Measurements from ENCODE around the gene CNTN1. TPM values are rescaled to one million over a fixed set of nuclear protein-coding genes. Genes with fewer than 3 reads are reported as not detected.

The CNTN1 gene
- total and polyA plus RNA-seq, 9 of the 15 experiments (the other 6 are each of a cell fraction or from before 2014, with no cell fraction given), result 0.16 TPM; not detected in 8

DNA sequence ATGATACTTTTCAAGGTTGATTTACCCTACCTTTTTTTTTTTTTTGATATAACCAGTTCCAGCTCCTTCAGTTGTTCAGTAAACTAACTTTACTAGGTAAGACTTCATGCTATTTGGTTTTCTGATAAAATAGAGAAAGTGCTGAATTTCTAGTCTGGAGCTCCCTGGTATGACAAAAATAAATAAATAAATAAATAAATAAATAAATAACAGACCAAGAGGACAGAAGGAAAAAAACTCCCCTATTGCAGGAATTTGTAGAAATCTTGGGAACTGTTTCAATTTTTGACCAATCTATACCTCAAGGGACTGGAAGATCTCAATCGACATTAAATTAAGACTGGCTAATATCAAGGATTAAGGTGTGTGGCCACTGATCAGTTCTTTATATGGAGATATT, 265.2 kb downstream of the CNTN1 start (continued):
- TF ChIP-seq, protein P1, sequence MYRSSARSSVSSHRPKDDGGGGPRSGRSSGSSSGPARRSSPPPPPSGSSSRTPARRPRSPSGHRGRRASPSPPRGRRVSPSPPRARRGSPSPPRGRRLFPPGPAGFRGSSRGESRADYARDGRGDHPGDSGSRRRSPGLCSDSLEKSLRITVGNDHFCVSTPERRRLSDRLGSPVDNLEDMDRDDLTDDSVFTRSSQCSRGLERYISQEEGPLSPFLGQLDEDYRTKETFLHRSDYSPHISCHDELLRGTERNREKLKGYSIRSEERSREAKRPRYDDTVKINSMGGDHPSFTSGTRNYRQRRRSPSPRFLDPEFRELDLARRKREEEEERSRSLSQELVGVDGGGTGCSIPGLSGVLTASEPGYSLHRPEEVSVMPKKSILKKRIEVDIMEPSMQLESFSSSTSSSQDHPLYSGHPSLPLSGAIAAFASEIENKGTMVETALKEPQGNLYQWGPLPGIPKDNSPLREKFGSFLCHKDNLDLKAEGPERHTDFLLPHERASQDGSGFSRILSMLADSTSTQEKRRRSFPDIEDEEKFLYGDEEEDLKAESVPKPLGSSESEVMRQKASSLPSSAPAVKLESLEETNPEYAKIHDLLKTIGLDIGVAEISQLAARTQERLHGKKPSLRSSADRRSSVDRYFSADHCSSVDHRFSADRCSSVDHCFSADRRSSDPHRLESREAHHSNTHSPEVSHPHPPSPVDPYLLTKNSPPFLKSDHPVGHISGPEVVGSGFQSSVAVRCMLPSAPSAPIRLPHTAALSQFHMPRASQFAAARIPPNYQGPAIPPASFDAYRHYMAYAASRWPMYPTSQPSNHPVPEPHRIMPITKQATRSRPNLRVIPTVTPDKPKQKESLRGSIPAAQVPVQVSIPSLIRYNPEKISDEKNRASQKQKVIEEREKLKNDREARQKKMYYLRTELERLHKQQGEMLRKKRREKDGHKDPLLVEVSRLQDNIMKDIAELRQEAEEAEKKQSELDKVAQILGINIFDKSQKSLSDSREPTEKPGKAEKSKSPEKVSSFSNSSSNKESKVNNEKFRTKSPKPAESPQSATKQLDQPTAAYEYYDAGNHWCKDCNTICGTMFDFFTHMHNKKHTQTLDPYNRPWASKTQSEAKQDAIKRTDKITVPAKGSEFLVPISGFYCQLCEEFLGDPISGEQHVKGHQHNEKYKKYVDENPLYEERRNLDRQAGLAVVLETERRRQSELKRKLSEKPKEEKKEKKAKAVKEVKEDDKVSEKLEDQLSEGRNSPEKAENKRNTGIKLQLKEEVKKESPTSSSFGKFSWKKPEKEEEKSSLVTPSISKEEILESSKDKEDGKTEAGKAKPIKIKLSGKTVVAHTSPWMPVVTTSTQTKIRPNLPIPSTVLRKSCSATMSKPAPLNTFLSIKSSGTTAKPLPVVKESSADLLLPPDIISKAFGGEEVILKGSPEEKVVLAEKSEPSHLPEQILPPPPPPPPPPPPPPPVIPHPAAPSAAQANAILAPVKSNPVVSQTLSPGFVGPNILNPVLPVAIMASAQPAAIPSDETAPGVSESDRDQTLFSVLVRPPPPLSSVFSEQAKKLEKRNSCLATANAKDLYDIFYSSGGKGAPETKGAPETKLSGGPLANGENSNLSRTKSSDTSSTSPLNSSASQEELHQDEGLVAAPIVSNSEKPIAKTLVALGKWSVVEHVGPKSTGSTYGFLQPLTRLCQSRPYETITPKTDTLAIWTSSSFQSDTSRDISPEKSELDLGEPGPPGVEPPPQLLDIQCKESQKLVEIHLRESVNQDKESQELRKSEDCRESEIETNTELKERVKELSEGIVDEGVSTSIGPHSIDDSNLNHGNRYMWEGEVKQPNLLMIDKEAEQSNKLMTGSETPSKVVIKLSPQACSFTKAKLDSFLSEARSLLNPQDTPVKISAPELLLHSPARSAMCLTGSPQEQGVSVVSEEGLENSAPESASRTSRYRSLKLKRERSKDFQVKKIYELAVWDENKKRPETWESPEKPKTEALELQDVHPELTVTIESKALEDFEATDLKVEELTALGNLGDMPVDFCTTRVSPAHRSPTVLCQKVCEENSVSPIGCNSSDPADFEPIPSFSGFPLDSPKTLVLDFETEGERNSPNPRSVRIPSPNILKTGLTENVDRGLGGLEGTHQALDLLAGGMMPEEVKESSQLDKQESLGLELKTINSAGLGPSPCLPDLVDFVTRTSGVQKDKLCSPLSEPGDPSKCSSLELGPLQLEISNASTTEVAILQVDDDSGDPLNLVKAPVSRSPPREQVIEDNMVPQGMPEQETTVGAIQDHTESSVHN (IDR thresholded peaks at IDR 0.05; ENCODE audit: borderline replicate concordance in 1 of 2, low read depth in 1 of 2), result no peak
- TF ChIP-seq TRIM25 (IDR thresholded peaks at IDR 0.05; ENCODE audit: borderline replicate concordance), result no peak
